Retinal pigment epithelial cell (primary cell): ENCODE data around the gene CXXC5.
A peak's percentile ranks its signal among the peaks of the same experiment; 100 is the strongest.

Source experiments
- DNase-seq: peaks from one replicate; pipeline ENCODE4 v3.0.0-alpha.2; 2010; ENCODE audit warnings: low read depth
- H3K4me3 ChIP-seq: 2 replicates; pipeline ENCODE4 v1.5.1; 2011; ENCODE audit warnings: mild to moderate bottlenecking, low read length, control low read depth, moderate library complexity
- TF ChIP-seq, protein P1 (sequence below): conservative IDR thresholded peaks from 2 replicates; pipeline ENCODE4 v1.5.1; 2011; ENCODE audit warnings: low read depth, low read length, control low read depth, inconsistent platforms

The CXXC5 gene

GRCh38 chr5:139686706-139687441, 38.7 kb downstream of the CXXC5 start:
- TF ChIP-seq, protein P1, sequence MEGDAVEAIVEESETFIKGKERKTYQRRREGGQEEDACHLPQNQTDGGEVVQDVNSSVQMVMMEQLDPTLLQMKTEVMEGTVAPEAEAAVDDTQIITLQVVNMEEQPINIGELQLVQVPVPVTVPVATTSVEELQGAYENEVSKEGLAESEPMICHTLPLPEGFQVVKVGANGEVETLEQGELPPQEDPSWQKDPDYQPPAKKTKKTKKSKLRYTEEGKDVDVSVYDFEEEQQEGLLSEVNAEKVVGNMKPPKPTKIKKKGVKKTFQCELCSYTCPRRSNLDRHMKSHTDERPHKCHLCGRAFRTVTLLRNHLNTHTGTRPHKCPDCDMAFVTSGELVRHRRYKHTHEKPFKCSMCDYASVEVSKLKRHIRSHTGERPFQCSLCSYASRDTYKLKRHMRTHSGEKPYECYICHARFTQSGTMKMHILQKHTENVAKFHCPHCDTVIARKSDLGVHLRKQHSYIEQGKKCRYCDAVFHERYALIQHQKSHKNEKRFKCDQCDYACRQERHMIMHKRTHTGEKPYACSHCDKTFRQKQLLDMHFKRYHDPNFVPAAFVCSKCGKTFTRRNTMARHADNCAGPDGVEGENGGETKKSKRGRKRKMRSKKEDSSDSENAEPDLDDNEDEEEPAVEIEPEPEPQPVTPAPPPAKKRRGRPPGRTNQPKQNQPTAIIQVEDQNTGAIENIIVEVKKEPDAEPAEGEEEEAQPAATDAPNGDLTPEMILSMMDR = no peak
- no peak for DNase-seq
- no peak overlapping the region for H3K4me3 ChIP-seq

DNA sequence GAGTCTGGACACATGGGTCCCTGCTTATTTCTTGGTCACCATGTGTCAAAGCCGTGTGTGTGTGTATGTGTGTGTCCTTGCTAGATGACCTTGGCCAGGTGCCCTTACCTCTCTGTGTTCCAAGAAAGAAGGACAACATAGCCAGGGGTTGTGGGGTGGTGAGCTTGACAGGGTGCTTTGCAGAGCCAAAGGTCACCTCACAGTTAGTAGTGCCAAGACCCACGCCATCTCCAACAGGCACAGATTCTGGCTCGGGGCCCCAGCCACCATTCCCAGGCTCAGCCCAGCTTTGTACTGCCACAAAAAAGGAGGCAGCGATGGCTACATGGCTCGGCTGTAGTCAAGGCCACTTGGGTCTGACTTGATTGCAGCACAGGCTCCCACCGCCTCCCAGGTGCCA, 39.5 kb downstream of the CXXC5 start:
- no peak for DNase-seq
- TF ChIP-seq, protein P1 = no peak
- H3K4me3 ChIP-seq = no peak overlapping the region

DNA sequence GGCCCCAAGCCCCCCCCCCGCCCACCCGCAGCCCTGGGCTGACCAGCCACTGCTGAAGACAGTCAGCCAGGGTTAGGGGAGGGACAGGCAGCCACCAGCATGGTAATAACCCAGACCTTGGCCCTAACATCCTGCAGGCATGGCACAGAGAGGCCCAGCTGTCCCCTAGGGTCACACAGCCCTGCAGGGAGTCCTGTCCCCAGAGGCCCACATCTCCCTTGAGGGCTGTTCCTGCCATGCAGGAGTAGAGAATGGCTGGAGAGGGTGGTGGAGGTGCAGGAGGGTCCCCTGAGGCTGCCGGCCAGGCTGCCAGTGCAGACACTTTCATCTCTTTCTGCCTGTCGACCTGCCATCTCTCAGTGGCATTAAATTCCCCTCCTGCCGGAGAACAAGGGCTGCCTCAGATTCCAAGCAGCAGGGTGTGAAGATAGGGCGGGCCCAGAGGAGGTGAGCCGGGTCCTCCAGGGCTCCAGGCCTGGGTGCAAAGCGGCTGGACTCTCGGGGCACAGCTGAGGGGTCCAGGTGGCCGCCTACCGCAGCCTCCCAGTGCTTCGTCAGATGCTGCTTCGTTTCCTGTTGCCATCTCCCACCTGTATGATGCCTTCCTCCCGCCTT, 40.0 kb downstream of the CXXC5 start:
- H3K4me3 ChIP-seq = no peak overlapping the region
- no peak for DNase-seq
- TF ChIP-seq, protein P1 = no peak

- no peak for DNase-seq
- no peak overlapping the region for H3K4me3 ChIP-seq
- TF ChIP-seq, protein P1 = no peak
Measured at GRCh38 chr5:139688751-139689372, 40.7 kb downstream of the CXXC5 start.

- H3K4me3 ChIP-seq = no peak overlapping the region
- no peak for DNase-seq
- TF ChIP-seq, protein P1 = peak; percentile 34
Measured at GRCh38 chr5:139689631-139690063, 41.5 kb downstream of the CXXC5 start.

DNA sequence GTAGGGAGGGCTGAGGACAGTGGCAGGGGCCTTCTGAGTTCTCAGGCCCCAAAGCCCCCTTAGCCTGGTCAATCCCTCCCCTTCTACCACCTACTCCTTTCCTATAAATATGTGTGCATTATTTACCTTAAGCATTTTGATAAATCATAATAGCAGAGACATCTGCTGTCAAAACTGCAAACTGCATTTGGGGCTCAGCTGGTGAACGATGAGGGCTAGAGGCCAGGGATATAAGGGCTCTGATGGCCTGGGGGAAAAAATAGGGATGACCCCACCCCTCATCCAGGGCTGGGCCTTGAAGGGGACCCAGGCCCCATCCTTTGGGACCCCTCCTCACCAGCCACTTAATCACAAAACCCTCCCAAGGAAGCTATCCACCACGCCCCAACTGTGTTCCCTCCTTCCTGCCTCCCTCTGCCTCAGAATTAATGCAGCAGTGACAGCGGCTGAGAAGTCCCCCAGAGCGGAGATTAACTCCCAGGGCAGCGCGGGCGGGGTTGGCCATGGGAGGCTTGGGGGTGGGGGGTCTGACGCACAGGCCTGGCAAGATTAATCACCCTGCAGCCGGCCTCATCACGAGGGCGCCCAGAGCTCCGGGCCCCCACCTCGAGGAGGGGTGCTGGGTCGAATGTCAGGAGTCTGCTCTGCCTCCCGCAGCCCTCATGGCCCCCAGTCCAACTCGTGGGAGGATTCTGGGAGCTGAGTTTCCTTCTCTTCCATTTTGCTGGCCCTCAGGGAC, 42.1 kb downstream of the CXXC5 start:
- H3K4me3 ChIP-seq = no peak overlapping the region
- DNase-seq = peak; percentile 80
- TF ChIP-seq, protein P1 = peak; percentile 59
